Renal cortex interstitium (tissue), 11 donors: ENCODE data around the gene RAD50. TPM values are rescaled to one million over a fixed set of nuclear protein-coding genes. Genes with fewer than 3 reads are reported as not detected.

Source experiments
- DNase-seq, 11 donors: peaks; one replicate each; pipeline ENCODE4 v3.0.0-alpha.2; 2013; ENCODE audit warnings: low read depth in 9 of 11, low spot score in 4 of 11; ENCODE audit errors: extremely low read depth in 1 of 11
- polyA plus RNA-seq, 3 donors: library from polyadenylated mRNA; unstranded; fragments of 120-200 nt; gene quantifications; one replicate each; pipeline ENCODE4 v1.2.1, GENCODE V29; 2013; ENCODE audit not compliant: insufficient read length in 3 of 3

The RAD50 gene
- polyA plus RNA-seq, 3 donors: 36.6 to 49.9 (median 48.8) TPM

- peak in 3 of 11 donors; percentile 14 to 38 (median 22) for DNase-seq
Measured at GRCh38 chr5:132655821-132656773, 99.3 kb downstream of the RAD50 start.

GRCh38 chr5:132656774-132657355, 100.1 kb downstream of the RAD50 start:
- peak in 1 of 11 donors; percentile 2 for DNase-seq

DNA sequence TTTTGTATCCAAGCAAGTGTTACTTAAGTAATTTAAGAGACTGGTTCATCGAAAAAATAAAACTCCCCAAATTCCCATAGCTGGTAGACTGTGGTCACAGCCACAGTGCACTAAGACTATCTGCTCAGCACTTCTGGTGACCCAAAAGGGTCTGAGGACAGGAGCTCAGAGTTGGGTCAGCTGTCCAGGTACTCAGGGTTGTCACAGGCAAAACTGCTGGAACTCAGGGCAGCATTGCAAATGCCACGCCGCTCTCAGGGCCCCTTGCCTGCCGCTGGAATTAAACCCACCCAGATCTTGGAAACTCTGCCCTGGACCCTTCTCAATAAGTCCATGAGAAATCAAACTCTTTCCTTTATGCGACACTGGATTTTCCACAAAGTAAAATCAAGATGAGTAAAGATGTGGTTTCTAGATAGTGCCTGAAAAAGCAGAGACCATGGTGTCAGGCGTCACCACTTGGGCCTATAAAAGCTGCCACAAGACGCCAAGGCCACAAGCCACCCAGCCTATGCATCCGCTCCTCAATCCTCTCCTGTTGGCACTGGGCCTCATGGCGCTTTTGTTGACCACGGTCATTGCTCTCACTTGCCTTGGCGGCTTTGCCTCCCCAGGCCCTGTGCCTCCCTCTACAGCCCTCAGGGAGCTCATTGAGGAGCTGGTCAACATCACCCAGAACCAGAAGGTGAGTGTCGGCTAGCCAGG, 101.1 kb downstream of the RAD50 start, which contains the start of gene IL13:
IL13 (plus strand) TSS at position 498 of the 705 bp plus-strand sequence; CDS start at position 512, 14 bp downstream.
- no peak for DNase-seq

DNA sequence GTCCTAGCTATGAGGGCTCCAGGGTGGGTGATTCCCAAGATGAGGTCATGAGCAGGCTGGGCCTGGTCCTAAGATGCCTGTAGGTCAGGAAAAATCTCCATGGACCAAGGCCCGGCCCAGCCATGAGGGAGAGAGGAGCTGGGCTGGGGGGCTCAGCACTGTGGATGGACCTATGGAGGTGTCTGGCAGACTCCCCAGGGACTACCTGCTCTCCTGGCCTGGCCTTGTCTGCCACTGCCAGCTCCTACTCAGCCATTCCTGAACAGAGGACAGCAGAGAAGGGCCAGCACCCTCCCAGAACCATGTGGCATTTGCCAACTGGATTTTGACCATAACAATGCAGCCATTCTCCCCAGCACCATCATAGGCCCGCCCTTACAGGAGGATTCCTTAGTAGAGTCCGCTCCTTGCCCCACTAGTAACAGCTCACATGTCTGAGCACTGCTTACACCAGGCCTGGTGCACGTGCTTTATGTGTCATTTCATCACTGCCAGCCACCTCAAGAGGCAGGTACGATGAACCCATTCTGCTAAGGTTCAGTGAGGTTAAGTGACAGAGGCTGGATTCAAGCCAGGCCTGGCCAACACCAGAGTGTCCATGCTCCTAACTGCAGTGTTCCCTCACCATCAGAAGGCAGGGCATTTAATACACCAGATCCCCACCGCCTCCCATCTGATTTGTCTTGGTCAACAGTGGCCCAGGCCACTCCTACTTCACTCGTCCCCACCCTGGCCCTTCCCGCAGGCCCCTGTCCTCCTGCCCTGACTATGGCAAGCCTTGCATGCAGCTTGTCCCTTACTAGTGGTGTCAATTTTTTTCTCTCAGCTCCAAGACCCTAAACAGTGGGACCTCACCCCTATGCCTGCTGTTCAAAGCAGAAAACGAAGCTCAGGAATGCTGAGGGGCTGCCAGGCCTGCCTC, 101.9 kb downstream of the RAD50 start:
- DNase-seq: no peak

GRCh38 chr5:132659598-132660493, 103.1 kb downstream of the RAD50 start:
- no peak for DNase-seq

- DNase-seq: no peak
Measured at GRCh38 chr5:132661231-132662003, 104.6 kb downstream of the RAD50 start.

- DNase-seq: no peak
Measured at GRCh38 chr5:132662004-132662401, 105.2 kb downstream of the RAD50 start.

DNA sequence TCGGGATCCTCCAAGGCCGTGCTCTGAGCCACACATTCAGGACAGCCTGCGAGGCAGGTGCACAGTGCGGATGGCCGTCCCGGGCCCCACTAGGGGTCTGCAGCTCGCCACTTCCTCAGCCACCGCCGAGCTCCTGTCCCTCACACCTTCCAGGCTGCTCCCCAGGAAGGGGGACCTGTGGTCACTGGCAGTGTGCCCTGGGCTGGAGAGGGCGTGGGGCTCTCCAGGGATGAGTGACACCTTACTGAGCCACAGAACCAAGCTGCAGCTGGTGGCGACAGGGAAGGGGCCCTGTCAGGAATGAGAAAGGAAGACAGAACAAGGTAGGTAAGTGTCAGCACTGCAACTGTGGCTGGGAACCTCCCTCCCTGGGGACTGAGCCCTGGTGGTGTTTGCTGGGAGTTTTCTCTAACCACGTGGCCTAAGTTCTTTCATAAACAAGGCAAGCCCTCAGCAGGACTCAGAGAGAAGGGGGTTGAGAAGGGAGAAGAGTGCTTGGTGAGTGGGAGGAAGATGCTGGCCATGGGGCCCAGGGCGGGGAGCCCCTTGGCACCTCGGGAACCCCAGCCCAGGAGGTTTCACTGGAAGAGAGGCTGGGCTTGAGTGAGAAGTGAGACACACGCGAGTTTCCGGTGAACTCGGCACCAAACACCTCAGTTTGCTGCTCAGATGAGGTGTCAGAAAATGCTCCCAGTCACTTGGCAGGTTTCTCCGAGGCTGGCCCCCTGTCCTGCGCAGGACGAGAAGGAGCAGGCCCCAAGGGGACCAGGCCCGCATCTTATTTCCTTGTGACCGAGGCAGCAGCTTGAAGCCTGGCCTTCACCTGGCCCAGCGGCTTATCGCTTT, 106.4 kb downstream of the RAD50 start:
- no peak for DNase-seq

- no peak for DNase-seq
Measured at GRCh38 chr5:132663771-132664695, 107.3 kb downstream of the RAD50 start.

- DNase-seq: no peak
Measured at GRCh38 chr5:132664696-132665209, 108.0 kb downstream of the RAD50 start.

DNA sequence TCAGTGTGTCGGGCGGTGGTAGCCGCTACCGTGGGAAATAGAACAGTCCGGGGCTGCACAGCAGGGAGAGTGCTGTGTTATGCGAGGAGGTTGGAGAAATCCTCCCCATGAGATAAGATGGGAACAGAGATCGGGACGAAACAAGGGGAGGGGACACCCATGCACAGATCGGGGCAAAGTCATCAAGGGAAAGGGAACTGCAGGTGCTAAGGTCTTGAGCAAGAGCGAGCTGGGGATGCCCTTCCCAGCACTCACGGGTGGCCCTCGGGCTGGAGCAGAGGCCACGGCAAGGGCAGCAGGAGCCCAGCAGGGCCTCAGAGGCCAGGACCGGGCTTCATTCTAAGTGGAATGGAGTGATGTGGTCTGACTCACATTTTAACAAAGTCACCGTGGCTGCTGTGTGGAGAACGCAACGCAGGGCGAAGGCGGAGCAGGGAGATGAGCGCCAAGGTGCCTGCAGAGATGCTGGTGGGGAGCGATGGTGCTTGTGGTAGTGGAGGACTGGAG, 108.8 kb downstream of the RAD50 start:
- DNase-seq: no peak

GRCh38 chr5:132666310-132667123, 109.7 kb downstream of the RAD50 start:
- no peak for DNase-seq

GRCh38 chr5:132667309-132667708, 110.5 kb downstream of the RAD50 start:
- no peak for DNase-seq
